22Rv1 (cell line): ENCODE results near the gene GPATCH1.

ENCODE experiments used
- CTCF ChIP-seq: fragments of 450-650 bp; IDR thresholded peaks from 2 replicates; pipeline ENCODE4 v1.5.1; 2017; ENCODE audit warnings: mild to moderate bottlenecking
- ZFX ChIP-seq: fragments of 450-650 bp; IDR thresholded peaks from 2 replicates; pipeline ENCODE4 v1.6.1; 2017; ENCODE audit warnings: antibody characterized with exemption, borderline replicate concordance

GRCh38 chr19:33048806-33049676 lies 31.9 kb upstream of the GPATCH1 start:
- no peak for TF ChIP-seq CTCF
- TF ChIP-seq ZFX: no peak
